T47D (cell line): ENCODE results near the gene UBR7.

Experiments
- DNase-seq, 2 experiments: peaks; one replicate each; pipeline versions ENCODE4 v3.0.0 to v3.0.0-alpha.2; 2011 to 2012; ENCODE audit warnings: low read depth in 1 of 2, low spot score in 1 of 2
- JUND ChIP-seq: IDR thresholded peaks from 2 replicates; pipeline ENCODE4 v1.6.1; 2012; ENCODE audit warnings: low read depth
- in situ Hi-C: cut with HindIII; loops from 2 replicates; pipeline ENCODE4 v1.10.0; 2016; ENCODE audit warnings: low sequenced_read_pairs, low pct_unique_long_range_greater_than_20kb

Gene UBR7

GRCh38 chr14:93245764-93246420, 38.8 kb downstream of the UBR7 start:
- TF ChIP-seq JUND: no peak
- no peak for DNase-seq
- in situ Hi-C loops: no loop called here

GRCh38 chr14:93246534-93246933, 39.5 kb downstream of the UBR7 start:
- TF ChIP-seq JUND: no peak
- DNase-seq: no peak
- in situ Hi-C loops: no loop called here

GRCh38 chr14:93249128-93249831, 42.2 kb downstream of the UBR7 start:
- in situ Hi-C loops: no loop called here
- no peak for TF ChIP-seq JUND

GRCh38 chr14:93262446-93262845, 55.4 kb downstream of the UBR7 start:
- DNase-seq: peak; percentile 26 to 91
- in situ Hi-C loops: no loop called here
- TF ChIP-seq JUND: no peak

More at GRCh38 chr14:93249128-93249831, 42.2 kb downstream of the UBR7 start:
- no peak for DNase-seq

- in situ Hi-C loops: no loop called here
- no peak for DNase-seq
- no peak for TF ChIP-seq JUND
These were observed 56.4 kb downstream of the UBR7 start for GRCh38 chr14:93263416-93263815.

GRCh38 chr14:93266127-93266526, 59.1 kb downstream of the UBR7 start:
- no peak for TF ChIP-seq JUND

GRCh38 chr14:93267149-93267711, 60.2 kb downstream of the UBR7 start:
- TF ChIP-seq JUND: no peak
- in situ Hi-C loops: no loop called here
- peak in 1 of 2 experiments; percentile 22 for DNase-seq

More at GRCh38 chr14:93266127-93266526, 59.1 kb downstream of the UBR7 start:
- DNase-seq: no peak
- in situ Hi-C loops: no loop called here

GRCh38 chr14:93268406-93268805, 61.4 kb downstream of the UBR7 start:
- DNase-seq: no peak
- in situ Hi-C loops: no loop called here
- no peak for TF ChIP-seq JUND

GRCh38 chr14:93269341-93270068, 62.4 kb downstream of the UBR7 start:
- no peak for TF ChIP-seq JUND
- in situ Hi-C loops: no loop called here
- no peak for DNase-seq

- TF ChIP-seq JUND: no peak
- in situ Hi-C loops: no loop called here
- DNase-seq: no peak
These were observed 64.1 kb downstream of the UBR7 start for GRCh38 chr14:93271111-93271510.

- TF ChIP-seq JUND: no peak
- in situ Hi-C loops: no loop called here
- no peak for DNase-seq
These were observed 67.2 kb downstream of the UBR7 start for GRCh38 chr14:93274055-93274806.
